Neural progenitor cell (in vitro differentiated cells): ENCODE data around the gene HIRA. TPM values are rescaled to one million over a fixed set of nuclear protein-coding genes. Genes with fewer than 3 reads are reported as not detected.

Experiments used
- DNase-seq: peaks from one replicate; pipeline ENCODE4 v3.0.0-alpha.2; 2016; ENCODE audit warnings: low spot score
- H2AFZ ChIP-seq: fragments of 200-600 bp; sonication (generic); replicated peaks from 2 replicates; pipeline ENCODE4 v1.6.1; 2016; ENCODE audit warnings: antibody characterized with exemption
- H3F3A ChIP-seq: fragments of 200-600 bp; sonication (generic); 2 replicates; pipeline ENCODE4 v1.6.1; 2016; ENCODE audit warnings: antibody characterized with exemption, low read depth
- H3K27ac ChIP-seq: fragments of 200-600 bp; sonication (generic); 2 replicates; pipeline ENCODE4 v1.5.1; 2016; ENCODE audit warnings: mild to moderate bottlenecking
- H3K27me3 ChIP-seq: fragments of 200-600 bp; sonication (generic); 2 replicates; pipeline ENCODE4 v1.6.1; 2016; ENCODE audit warnings: mild to moderate bottlenecking, moderate library complexity
- H3K36me3 ChIP-seq: fragments of 200-600 bp; sonication (generic); 2 replicates; pipeline ENCODE4 v1.5.1; 2016
- H3K4me1 ChIP-seq: fragments of 200-600 bp; sonication (generic); 2 replicates; pipeline ENCODE4 v1.6.1; 2016; ENCODE audit warnings: mixed run types
- H3K4me2 ChIP-seq: fragments of 200-600 bp; sonication (generic); 2 replicates; pipeline ENCODE4 v1.6.1; 2016
- H3K4me3 ChIP-seq: fragments of 200-600 bp; sonication (generic); 2 replicates; pipeline ENCODE4 v1.5.1; 2016
- H3K79me2 ChIP-seq: fragments of 200-600 bp; sonication (generic); 2 replicates; pipeline ENCODE4 v1.6.1; 2016; ENCODE audit warnings: low read depth
- H3K9ac ChIP-seq: fragments of 200-600 bp; sonication (generic); 2 replicates; pipeline ENCODE4 v1.6.1; 2016
- H3K9me3 ChIP-seq: fragments of 200-600 bp; sonication (generic); 2 replicates; pipeline ENCODE4 v1.5.1; 2016; ENCODE audit warnings: low read depth
- H4K20me1 ChIP-seq: fragments of 200-600 bp; sonication (generic); 2 replicates; pipeline ENCODE4 v1.6.1; 2016; ENCODE audit warnings: low read depth
- H3K27ac Mint-ChIP-seq: 3 replicates; pipeline ENCODE4 v1.8.0; 2021; ENCODE audit warnings: mixed read lengths
- H3K27me3 Mint-ChIP-seq: 2 replicates; pipeline ENCODE4 v1.8.0; 2022; ENCODE audit warnings: low read depth, mild to moderate bottlenecking, inconsistent platforms, moderate library complexity, mixed read lengths; ENCODE audit not compliant: insufficient read depth
- H3K36me3 Mint-ChIP-seq: 3 replicates; pipeline ENCODE4 v1.8.0; 2021; ENCODE audit warnings: mixed read lengths
- H3K4me1 Mint-ChIP-seq: 3 replicates; pipeline ENCODE4 v1.8.0; 2021; ENCODE audit warnings: mixed read lengths
- H3K4me3 Mint-ChIP-seq: 3 replicates; pipeline ENCODE4 v1.8.0; 2021; ENCODE audit warnings: mild to moderate bottlenecking, moderate library complexity, mixed read lengths
- H3K9me3 Mint-ChIP-seq: 3 replicates; pipeline ENCODE4 v1.8.0; 2020; ENCODE audit warnings: mixed read lengths
- EZH2 ChIP-seq: fragments of 200-600 bp; sonication (generic); IDR thresholded peaks from 2 replicates; pipeline ENCODE4 v1.6.1; 2017; ENCODE audit warnings: antibody characterized with exemption, mild to moderate bottlenecking, moderate library complexity
- EZH2phosphoT487 ChIP-seq: fragments of 200-600 bp; sonication (generic); IDR thresholded peaks from 2 replicates; pipeline ENCODE4 v1.6.1; 2017; ENCODE audit warnings: antibody characterized with exemption
- total RNA-seq: library from RNA; depleted of rRNA; stranded (reverse); fragments of >200 nt; gene quantifications from 2 replicates; pipeline ENCODE4 v1.2.3, GENCODE V29; 2015; ENCODE audit warnings: low replicate concordance
- TF ChIP-seq, protein P1 (sequence below): fragments of 200-600 bp; sonication (generic); IDR thresholded peaks from 2 replicates; pipeline ENCODE4 v1.5.1; 2017; ENCODE audit warnings: antibody characterized with exemption, mild to moderate bottlenecking

The HIRA gene
- total RNA-seq, 1 donor from 2014 or later, result 18.9 TPM

DNA sequence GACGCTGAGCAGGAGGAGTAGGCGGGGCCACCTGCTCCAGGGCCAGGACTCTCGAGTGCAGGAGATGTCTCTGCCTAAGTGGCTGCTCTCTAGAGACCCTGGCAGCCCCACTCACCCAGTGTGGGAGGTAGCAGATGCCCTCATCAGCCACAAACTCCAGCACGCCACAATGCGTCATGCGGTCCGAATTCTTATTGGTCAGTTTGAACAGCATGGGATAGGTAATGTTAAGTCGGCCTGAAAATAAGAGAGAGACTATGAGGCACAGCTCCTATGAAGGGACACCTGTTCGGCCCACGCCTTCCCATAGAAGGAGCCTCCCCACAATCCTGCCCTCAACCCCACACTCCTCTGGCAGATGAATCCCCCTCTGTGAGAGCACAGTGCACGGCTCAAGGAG, 40.0 kb upstream of the HIRA start:
- peaks cover 3% of the 10 kb centered on the region for H3K4me1 Mint-ChIP-seq
- Histone ChIP-seq H3K4me1 (no peaks in the 10 kb centered on the region), H3F3A (no peaks in the 10 kb centered on the region), H2AFZ (no peak overlapping the region), H3K4me3 (no peak overlapping the region), H4K20me1 (peaks cover 29% of the 10 kb centered on the region), H3K27me3 (no peaks in the 10 kb centered on the region), H3K79me2 (peaks cover 17% of the 10 kb centered on the region), H3K27ac (no peak overlapping the region), H3K9me3 (no peaks in the 10 kb centered on the region), H3K4me2 (no peak overlapping the region), H3K36me3 (no peaks in the 10 kb centered on the region), H3K9ac (no peak overlapping the region)
- peaks cover 27% of the 10 kb centered on the region for H3K36me3 Mint-ChIP-seq
- H3K27me3 Mint-ChIP-seq, result no peaks in the 10 kb centered on the region
- no peak overlapping the region for H3K27ac Mint-ChIP-seq
- DNase-seq, result no peak
- TF ChIP-seq EZH2, result no peak
- TF ChIP-seq, protein P1, sequence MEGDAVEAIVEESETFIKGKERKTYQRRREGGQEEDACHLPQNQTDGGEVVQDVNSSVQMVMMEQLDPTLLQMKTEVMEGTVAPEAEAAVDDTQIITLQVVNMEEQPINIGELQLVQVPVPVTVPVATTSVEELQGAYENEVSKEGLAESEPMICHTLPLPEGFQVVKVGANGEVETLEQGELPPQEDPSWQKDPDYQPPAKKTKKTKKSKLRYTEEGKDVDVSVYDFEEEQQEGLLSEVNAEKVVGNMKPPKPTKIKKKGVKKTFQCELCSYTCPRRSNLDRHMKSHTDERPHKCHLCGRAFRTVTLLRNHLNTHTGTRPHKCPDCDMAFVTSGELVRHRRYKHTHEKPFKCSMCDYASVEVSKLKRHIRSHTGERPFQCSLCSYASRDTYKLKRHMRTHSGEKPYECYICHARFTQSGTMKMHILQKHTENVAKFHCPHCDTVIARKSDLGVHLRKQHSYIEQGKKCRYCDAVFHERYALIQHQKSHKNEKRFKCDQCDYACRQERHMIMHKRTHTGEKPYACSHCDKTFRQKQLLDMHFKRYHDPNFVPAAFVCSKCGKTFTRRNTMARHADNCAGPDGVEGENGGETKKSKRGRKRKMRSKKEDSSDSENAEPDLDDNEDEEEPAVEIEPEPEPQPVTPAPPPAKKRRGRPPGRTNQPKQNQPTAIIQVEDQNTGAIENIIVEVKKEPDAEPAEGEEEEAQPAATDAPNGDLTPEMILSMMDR, result no peak
- no peak for TF ChIP-seq EZH2phosphoT487
- H3K9me3 Mint-ChIP-seq, result no peaks in the 10 kb centered on the region
- no peak overlapping the region for H3K4me3 Mint-ChIP-seq

DNA sequence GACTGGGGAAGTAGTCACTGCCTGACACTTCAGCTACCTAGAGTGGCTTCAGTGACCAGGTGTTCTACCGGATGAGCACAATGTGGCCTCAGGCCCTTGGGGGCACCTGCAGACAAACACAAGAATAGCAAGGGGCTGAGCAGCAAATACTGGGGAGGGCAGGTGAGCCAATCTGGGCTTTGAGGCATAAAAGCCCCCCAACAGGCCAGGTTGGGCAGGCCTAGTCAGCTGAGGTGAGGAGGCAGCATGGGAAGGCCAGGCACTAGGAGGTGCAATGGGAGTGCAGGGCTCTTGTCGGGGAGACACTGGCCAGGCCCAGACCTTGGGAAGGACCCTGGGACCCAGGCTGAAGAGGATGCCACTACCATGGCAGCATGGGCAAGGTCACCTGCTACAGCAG, 38.5 kb upstream of the HIRA start:
- H3K9ac ChIP-seq, result no peak overlapping the region
- no peak overlapping the region for H3K4me2 ChIP-seq
- no peaks in the 10 kb centered on the region for H3K9me3 ChIP-seq
- H3K4me3 ChIP-seq, result no peak overlapping the region
- no peak overlapping the region for H2AFZ ChIP-seq
- H3K27ac Mint-ChIP-seq, result no peak overlapping the region
- peaks cover 3% of the 10 kb centered on the region for H3K79me2 ChIP-seq
- H3K36me3 Mint-ChIP-seq, result peaks cover 28% of the 10 kb centered on the region
- no peaks in the 10 kb centered on the region for H3F3A ChIP-seq
- no peaks in the 10 kb centered on the region for H3K4me1 Mint-ChIP-seq
- peaks cover 24% of the 10 kb centered on the region for H4K20me1 ChIP-seq
- no peaks in the 10 kb centered on the region for H3K27me3 ChIP-seq
- H3K4me1 ChIP-seq, result no peaks in the 10 kb centered on the region
- H3K27me3 Mint-ChIP-seq, result no peaks in the 10 kb centered on the region
- no peaks in the 10 kb centered on the region for H3K9me3 Mint-ChIP-seq
- no peak for DNase-seq
- H3K4me3 Mint-ChIP-seq, result no peak overlapping the region
- no peak for TF ChIP-seq EZH2phosphoT487
- no peaks in the 10 kb centered on the region for H3K36me3 ChIP-seq
- no peak overlapping the region for H3K27ac ChIP-seq

DNA sequence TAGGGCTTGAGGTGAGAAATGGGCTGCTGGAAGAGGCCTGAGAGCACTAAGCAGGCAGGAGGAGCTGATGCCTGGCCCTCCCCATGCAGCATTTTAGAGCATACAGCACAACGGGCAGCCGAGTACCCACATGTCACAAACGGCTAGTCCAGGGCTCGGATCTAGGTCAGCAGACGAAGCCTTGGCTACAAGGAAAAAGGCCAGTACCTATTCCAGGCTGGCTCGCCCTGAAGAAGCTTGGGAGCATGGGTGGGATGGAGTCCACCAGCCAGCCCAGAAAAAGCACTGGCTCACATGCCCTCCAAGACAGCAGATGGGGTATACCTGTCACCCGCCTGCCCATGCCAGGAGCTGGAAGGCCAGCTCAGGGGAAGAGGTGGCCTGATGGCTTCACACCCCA, 37.9 kb upstream of the HIRA start:
- Histone ChIP-seq H3K27ac (no peak overlapping the region), H4K20me1 (peaks cover 23% of the 10 kb centered on the region), H3K4me3 (no peak overlapping the region), H3K27me3 (no peaks in the 10 kb centered on the region), H3K9me3 (no peaks in the 10 kb centered on the region), H3F3A (no peaks in the 10 kb centered on the region), H3K4me2 (no peak overlapping the region), H3K36me3 (no peaks in the 10 kb centered on the region), H3K4me1 (no peaks in the 10 kb centered on the region), H2AFZ (no peak overlapping the region), H3K9ac (no peak overlapping the region), H3K79me2 (no peaks in the 10 kb centered on the region)
- Mint-ChIP-seq H3K27me3 (no peaks in the 10 kb centered on the region), H3K4me3 (no peak overlapping the region), H3K36me3 (peaks cover 31% of the 10 kb centered on the region), H3K27ac (no peak overlapping the region), H3K9me3 (no peaks in the 10 kb centered on the region), H3K4me1 (no peaks in the 10 kb centered on the region)
- DNase-seq, result no peak
- no peak for TF ChIP-seq EZH2
- no peak for TF ChIP-seq EZH2phosphoT487
- TF ChIP-seq, protein P1, result no peak

DNA sequence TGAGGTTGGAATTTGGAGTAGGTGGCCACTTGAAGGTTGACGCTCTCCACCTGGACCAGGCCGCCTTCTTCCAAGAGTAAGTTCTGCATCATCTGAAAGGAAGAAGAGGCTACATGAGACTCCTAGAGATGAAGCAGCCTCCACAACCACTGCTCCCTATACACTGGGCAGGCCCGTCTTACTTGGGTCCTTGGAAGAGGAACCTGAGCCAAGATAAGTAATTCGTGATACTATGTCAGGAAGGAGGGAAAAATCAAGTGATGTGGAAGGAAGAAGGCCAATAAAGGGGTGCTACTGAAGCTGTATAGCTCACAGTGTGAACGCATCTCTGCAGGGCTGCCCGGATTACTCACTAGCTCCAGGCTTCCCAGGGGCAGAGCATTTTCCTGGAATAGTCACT, 36.4 kb upstream of the HIRA start:
- Histone ChIP-seq H3K36me3 (no peaks in the 10 kb centered on the region), H3K9ac (no peak overlapping the region), H3K27ac (no peak overlapping the region), H3K9me3 (no peaks in the 10 kb centered on the region), H3K4me1 (no peaks in the 10 kb centered on the region), H3K79me2 (no peaks in the 10 kb centered on the region), H4K20me1 (peaks cover 15% of the 10 kb centered on the region), H3K4me2 (no peak overlapping the region), H3F3A (no peaks in the 10 kb centered on the region), H3K27me3 (no peaks in the 10 kb centered on the region), H2AFZ (no peak overlapping the region), H3K4me3 (no peak overlapping the region)
- H3K4me1 Mint-ChIP-seq, result no peaks in the 10 kb centered on the region
- H3K9me3 Mint-ChIP-seq, result no peaks in the 10 kb centered on the region
- no peak for TF ChIP-seq EZH2phosphoT487
- TF ChIP-seq, protein P1, result no peak
- no peak for TF ChIP-seq EZH2
- H3K27ac Mint-ChIP-seq, result no peak overlapping the region
- DNase-seq, result no peak
- peaks cover 27% of the 10 kb centered on the region for H3K36me3 Mint-ChIP-seq
- no peaks in the 10 kb centered on the region for H3K27me3 Mint-ChIP-seq
- no peak overlapping the region for H3K4me3 Mint-ChIP-seq
